ENCODE results near the gene GRIN2A.

Gene GRIN2A

GRCh38 chr16:9741776-9742175 is 440.5 kb downstream of the GRIN2A start:
- Histone ChIP-seq H3K79me2 (ENCODE audit: control insufficient read depth, insufficient read depth, low read length) (no peaks in the 10 kb centered on the region), H2AK5ac (ENCODE audit: low read length) (no peak overlapping the region), H2BK5ac (ENCODE audit: low read length) (no peak overlapping the region), H3K4me2 (ENCODE audit: low read length) (no peak overlapping the region), H3K27ac (ENCODE audit: low read depth, low read length) (no peak overlapping the region), H4K8ac (ENCODE audit: low read depth, low read length) (no peak overlapping the region), H3K9ac (ENCODE audit: low read length) (no peak overlapping the region), H3K27me3 (ENCODE audit: insufficient read depth, low read length, poor library complexity) (no peaks in the 10 kb centered on the region), H3K56ac (ENCODE audit: low read length) (no peak overlapping the region), H3K23ac (ENCODE audit: low read length) (no peak overlapping the region), H2BK15ac (replicated peaks; ENCODE audit: low read depth) (no peak overlapping the region), H3K4ac (ENCODE audit: low read depth, low read length) (no peak overlapping the region), H3K18ac (ENCODE audit: low read length) (no peak overlapping the region), H3K4me3 (ENCODE audit: low read length) (no peak overlapping the region), H4K5ac (ENCODE audit: low read length) (no peak overlapping the region), H3K79me1 (ENCODE audit: low read length) (no peaks in the 10 kb centered on the region), H2BK120ac (ENCODE audit: low read depth, low read length) (no peak overlapping the region), H3K36me3 (ENCODE audit: control insufficient read depth, insufficient read depth, low read length) (no peaks in the 10 kb centered on the region), H3K4me1 (ENCODE audit: control insufficient read depth, low read depth, low read length) (peaks cover 2% of the 10 kb centered on the region)
- DNase-seq: no peak

GRCh38 chr16:9739301-9739700 is 442.9 kb downstream of the GRIN2A start:
- Histone ChIP-seq H3K23ac (ENCODE audit: low read length) (no peak overlapping the region), H3K36me3 (ENCODE audit: control insufficient read depth, insufficient read depth, low read length) (no peaks in the 10 kb centered on the region), H3K27me3 (ENCODE audit: insufficient read depth, low read length, poor library complexity) (no peaks in the 10 kb centered on the region), H4K8ac (ENCODE audit: low read depth, low read length) (no peak overlapping the region), H3K4ac (ENCODE audit: low read depth, low read length) (no peak overlapping the region), H3K4me3 (ENCODE audit: low read length) (no peak overlapping the region), H3K79me2 (ENCODE audit: control insufficient read depth, insufficient read depth, low read length) (no peaks in the 10 kb centered on the region), H3K18ac (ENCODE audit: low read length) (no peak overlapping the region), H2BK5ac (ENCODE audit: low read length) (no peak overlapping the region), H4K5ac (ENCODE audit: low read length) (no peak overlapping the region), H3K4me1 (ENCODE audit: control insufficient read depth, low read depth, low read length) (peaks cover 2% of the 10 kb centered on the region), H3K56ac (ENCODE audit: low read length) (no peak overlapping the region), H3K27ac (ENCODE audit: low read depth, low read length) (no peak overlapping the region), H2BK15ac (replicated peaks; ENCODE audit: low read depth) (no peak overlapping the region), H3K79me1 (ENCODE audit: low read length) (no peaks in the 10 kb centered on the region), H2BK120ac (ENCODE audit: low read depth, low read length) (no peak overlapping the region), H3K9ac (ENCODE audit: low read length) (no peak overlapping the region), H3K4me2 (ENCODE audit: low read length) (no peak overlapping the region), H2AK5ac (ENCODE audit: low read length) (no peak overlapping the region)
- WGBS (ENCODE audit: extremely low coverage, insufficient coverage, low lambda C conversion rate): no CpG with 5 or more reads among the region's 6 CpGs
- peak; percentile 67 for DNase-seq

- Histone ChIP-seq H2BK5ac (ENCODE audit: low read length) (no peak overlapping the region), H3K36me3 (ENCODE audit: control insufficient read depth, insufficient read depth, low read length) (no peaks in the 10 kb centered on the region), H4K8ac (ENCODE audit: low read depth, low read length) (no peak overlapping the region), H2BK15ac (replicated peaks; ENCODE audit: low read depth) (no peak overlapping the region), H2BK120ac (ENCODE audit: low read depth, low read length) (no peak overlapping the region), H3K4me1 (ENCODE audit: control insufficient read depth, low read depth, low read length) (peaks cover 2% of the 10 kb centered on the region), H4K5ac (ENCODE audit: low read length) (no peak overlapping the region), H3K79me2 (ENCODE audit: control insufficient read depth, insufficient read depth, low read length) (no peaks in the 10 kb centered on the region), H2AK5ac (ENCODE audit: low read length) (no peak overlapping the region), H3K4ac (ENCODE audit: low read depth, low read length) (no peak overlapping the region), H3K27me3 (ENCODE audit: insufficient read depth, low read length, poor library complexity) (no peaks in the 10 kb centered on the region), H3K4me3 (ENCODE audit: low read length) (no peak overlapping the region), H3K23ac (ENCODE audit: low read length) (no peak overlapping the region), H3K18ac (ENCODE audit: low read length) (no peak overlapping the region), H3K27ac (ENCODE audit: low read depth, low read length) (no peak overlapping the region), H3K56ac (ENCODE audit: low read length) (no peak overlapping the region), H3K79me1 (ENCODE audit: low read length) (no peaks in the 10 kb centered on the region), H3K4me2 (ENCODE audit: low read length) (no peak overlapping the region), H3K9ac (ENCODE audit: low read length) (no peak overlapping the region)
- DNase-seq: peak; percentile 40
- WGBS (ENCODE audit: extremely low coverage, insufficient coverage, low lambda C conversion rate): no CpG with 5 or more reads among the region's 6 CpGs
These were observed 443.5 kb downstream of the GRIN2A start for GRCh38 chr16:9738690-9739089.

GRCh38 chr16:9736547-9736946 is 445.7 kb downstream of the GRIN2A start:
- H3K18ac ChIP-seq (ENCODE audit: low read length): no peak overlapping the region
- H3K9ac ChIP-seq (ENCODE audit: low read length): no peak overlapping the region
- H3K4me1 ChIP-seq (ENCODE audit: control insufficient read depth, low read depth, low read length): peaks cover 2% of the 10 kb centered on the region
- no peak overlapping the region for H3K4ac ChIP-seq (ENCODE audit: low read depth, low read length)
- no peak overlapping the region for H3K23ac ChIP-seq (ENCODE audit: low read length)
- no peak overlapping the region for H2BK15ac ChIP-seq (replicated peaks; ENCODE audit: low read depth)
- no peak overlapping the region for H4K8ac ChIP-seq (ENCODE audit: low read depth, low read length)
- WGBS (ENCODE audit: extremely low coverage, insufficient coverage, low lambda C conversion rate): no CpG with 5 or more reads among the region's 5 CpGs
- no peak overlapping the region for H3K4me2 ChIP-seq (ENCODE audit: low read length)
- no peak overlapping the region for H3K4me3 ChIP-seq (ENCODE audit: low read length)
- no peaks in the 10 kb centered on the region for H3K79me1 ChIP-seq (ENCODE audit: low read length)
- H3K36me3 ChIP-seq (ENCODE audit: control insufficient read depth, insufficient read depth, low read length): no peaks in the 10 kb centered on the region
- H4K5ac ChIP-seq (ENCODE audit: low read length): no peak overlapping the region
- no peak for DNase-seq
- no peak overlapping the region for H2BK5ac ChIP-seq (ENCODE audit: low read length)
- no peak overlapping the region for H2BK120ac ChIP-seq (ENCODE audit: low read depth, low read length)
- H3K79me2 ChIP-seq (ENCODE audit: control insufficient read depth, insufficient read depth, low read length): no peaks in the 10 kb centered on the region
- no peaks in the 10 kb centered on the region for H3K27me3 ChIP-seq (ENCODE audit: insufficient read depth, low read length, poor library complexity)
- H3K56ac ChIP-seq (ENCODE audit: low read length): no peak overlapping the region
- H2AK5ac ChIP-seq (ENCODE audit: low read length): no peak overlapping the region
- no peak overlapping the region for H3K27ac ChIP-seq (ENCODE audit: low read depth, low read length)

- H3K23ac ChIP-seq (ENCODE audit: low read length): no peak overlapping the region
- H3K27ac ChIP-seq (ENCODE audit: low read depth, low read length): no peak overlapping the region
- DNase-seq: no peak
- no peak overlapping the region for H4K5ac ChIP-seq (ENCODE audit: low read length)
- no peaks in the 10 kb centered on the region for H3K36me3 ChIP-seq (ENCODE audit: control insufficient read depth, insufficient read depth, low read length)
- no peaks in the 10 kb centered on the region for H3K79me1 ChIP-seq (ENCODE audit: low read length)
- H3K4me2 ChIP-seq (ENCODE audit: low read length): no peak overlapping the region
- no peak overlapping the region for H2BK5ac ChIP-seq (ENCODE audit: low read length)
- H2AK5ac ChIP-seq (ENCODE audit: low read length): no peak overlapping the region
- H3K56ac ChIP-seq (ENCODE audit: low read length): no peak overlapping the region
- H2BK15ac ChIP-seq (replicated peaks; ENCODE audit: low read depth): no peak overlapping the region
- no peak overlapping the region for H4K8ac ChIP-seq (ENCODE audit: low read depth, low read length)
- H2BK120ac ChIP-seq (ENCODE audit: low read depth, low read length): no peak overlapping the region
- no peak overlapping the region for H3K18ac ChIP-seq (ENCODE audit: low read length)
- no peak overlapping the region for H3K4ac ChIP-seq (ENCODE audit: low read depth, low read length)
- no peaks in the 10 kb centered on the region for H3K4me1 ChIP-seq (ENCODE audit: control insufficient read depth, low read depth, low read length)
- no peaks in the 10 kb centered on the region for H3K27me3 ChIP-seq (ENCODE audit: insufficient read depth, low read length, poor library complexity)
- H3K79me2 ChIP-seq (ENCODE audit: control insufficient read depth, insufficient read depth, low read length): no peaks in the 10 kb centered on the region
- H3K9ac ChIP-seq (ENCODE audit: low read length): no peak overlapping the region
- H3K4me3 ChIP-seq (ENCODE audit: low read length): no peak overlapping the region
These were observed 459.1 kb downstream of the GRIN2A start for GRCh38 chr16:9723136-9723535.

- Histone ChIP-seq H3K27me3 (ENCODE audit: insufficient read depth, low read length, poor library complexity) (no peaks in the 10 kb centered on the region), H4K5ac (ENCODE audit: low read length) (peak overlapping the region; percentile 48), H4K8ac (ENCODE audit: low read depth, low read length) (no peak overlapping the region), H3K36me3 (ENCODE audit: control insufficient read depth, insufficient read depth, low read length) (no peaks in the 10 kb centered on the region), H2BK120ac (ENCODE audit: low read depth, low read length) (no peak overlapping the region), H3K9ac (ENCODE audit: low read length) (no peak overlapping the region), H3K4me3 (ENCODE audit: low read length) (no peak overlapping the region), H3K27ac (ENCODE audit: low read depth, low read length) (no peak overlapping the region), H3K4ac (ENCODE audit: low read depth, low read length) (no peak overlapping the region), H2BK5ac (ENCODE audit: low read length) (no peak overlapping the region), H3K23ac (ENCODE audit: low read length) (no peak overlapping the region), H2BK15ac (replicated peaks; ENCODE audit: low read depth) (no peak overlapping the region), H3K18ac (ENCODE audit: low read length) (no peak overlapping the region), H3K4me1 (ENCODE audit: control insufficient read depth, low read depth, low read length) (no peaks in the 10 kb centered on the region), H3K79me1 (ENCODE audit: low read length) (no peaks in the 10 kb centered on the region), H2AK5ac (ENCODE audit: low read length) (no peak overlapping the region), H3K4me2 (ENCODE audit: low read length) (no peak overlapping the region), H3K56ac (ENCODE audit: low read length) (no peak overlapping the region), H3K79me2 (ENCODE audit: control insufficient read depth, insufficient read depth, low read length) (no peaks in the 10 kb centered on the region)
- DNase-seq: no peak
- no CpG with 5 or more reads among the region's 6 CpGs for WGBS (ENCODE audit: extremely low coverage, insufficient coverage, low lambda C conversion rate)
These were observed 468.3 kb downstream of the GRIN2A start for GRCh38 chr16:9713907-9714306.
